Endothelial cell of umbilical vein (primary cell): ENCODE data around the gene SKAP1. TPM values are rescaled to one million over a fixed set of nuclear protein-coding genes. Genes with fewer than 3 reads are reported as not detected.
"Not testable (repeated sequence)": the region's sequence is repeated elsewhere in the genome, so short reads cannot be mapped to it uniquely, and the experiment has no call there.

Experiments used
- BruUV-seq: library from RNA; stranded (reverse); fragments of 400-500 nt; replicated peaks from 2 replicates; lab custom pipeline; 2021; lab: Mats Ljungman, UMichigan
- CTCF ChIA-PET: fragments of 300-600, 350-600 bp; sonication (Branson Sonifier 250); formaldehyde crosslinking; loops from one replicate; lab custom pipeline; 2021; ENCODE audit warnings: antibody characterized with exemption, inconsistent platforms; lab: Charles Lee
- POLR2A ChIA-PET: fragments of 300-600, 350-600 bp; sonication (Branson Sonifier 250); formaldehyde crosslinking; loops from one replicate; lab custom pipeline; 2021; ENCODE audit warnings: antibody characterized with exemption, inconsistent platforms; lab: Charles Lee
- DNase-seq: peaks from one replicate; pipeline ENCODE4 v3.0.0-alpha.2; 2011; ENCODE audit warnings: low read depth, low spot score
- FAIRE-seq: peaks from 2 replicates; lab custom pipeline; 2011; peaks lifted over from hg19 to GRCh38; lab: Jason Lieb, UNC
- H2AFZ ChIP-seq: 2 replicates; pipeline ENCODE4 v1.6.0; 2012; ENCODE audit warnings: low read depth, low read length, control low read depth, inconsistent platforms
- H3K27ac ChIP-seq: 2 replicates; pipeline ENCODE4 v1.5.1; 2011; ENCODE audit warnings: low read depth, mild to moderate bottlenecking, control low read depth, low read length, moderate library complexity; ENCODE audit not compliant: insufficient read depth
- H3K27me3 ChIP-seq, 2 experiments: 2 replicates each; pipeline versions ENCODE4 v1.6.0 to v1.6.1; 2011; ENCODE audit warnings: low read length in 2 of 2, mixed read lengths in 1 of 2; ENCODE audit not compliant: control insufficient read depth in 2 of 2, insufficient read depth in 2 of 2
- H3K36me3 ChIP-seq, 2 experiments: 2 replicates in 1 of 2; 3 replicates in 1 of 2; pipeline ENCODE4 v1.5.1; 2011; ENCODE audit warnings: low read length in 2 of 2, mild to moderate bottlenecking in 1 of 2, moderate library complexity in 1 of 2; ENCODE audit not compliant: control insufficient read depth in 2 of 2, insufficient read depth in 2 of 2; ENCODE audit errors: extremely low read depth in 1 of 2
- H3K4me1 ChIP-seq: 3 replicates; pipeline ENCODE4 v1.5.1; 2011; ENCODE audit warnings: mild to moderate bottlenecking, low read length; ENCODE audit not compliant: control insufficient read depth, insufficient read depth; ENCODE audit errors: extremely low read depth
- H3K4me2 ChIP-seq: 2 replicates; pipeline ENCODE4 v1.6.1; 2011; ENCODE audit warnings: low read length, control low read depth, mixed read lengths; ENCODE audit not compliant: insufficient read depth
- H3K4me3 ChIP-seq, 3 experiments: fragments of 200-600 bp in 1 of 3; sonication (generic), shearing (Covaris generic) in 1 of 3; replicated peaks in 1 of 3; 2 replicates each; pipeline ENCODE4 v1.5.1; 2011 to 2016; ENCODE audit warnings: control low read depth in 3 of 3, low read length in 3 of 3, mild to moderate bottlenecking in 2 of 3, inconsistent platforms in 1 of 3, low read depth in 1 of 3, moderate library complexity in 1 of 3; ENCODE audit not compliant: insufficient read depth in 1 of 3
- H3K79me2 ChIP-seq: 2 replicates; pipeline ENCODE4 v1.6.0; 2012; ENCODE audit warnings: low read length, inconsistent platforms; ENCODE audit not compliant: control insufficient read depth, insufficient read depth
- H3K9ac ChIP-seq: replicated peaks from 2 replicates; pipeline ENCODE3; 2011; ENCODE audit warnings: low read length, control low read depth; ENCODE audit not compliant: insufficient read depth; ENCODE audit errors: extremely low read depth
- H3K9me1 ChIP-seq: replicated peaks from 3 replicates; pipeline ENCODE4 v1.6.0; 2011; ENCODE audit warnings: mild to moderate bottlenecking, low read length; ENCODE audit not compliant: control insufficient read depth, insufficient read depth; ENCODE audit errors: extremely low read depth
- H3K9me3 ChIP-seq: replicated peaks from 2 replicates; pipeline ENCODE4 v1.5.1; 2012; ENCODE audit warnings: low read length, inconsistent platforms; ENCODE audit not compliant: control insufficient read depth, insufficient read depth
- H4K20me1 ChIP-seq: replicated peaks from 2 replicates; pipeline ENCODE3; 2011; ENCODE audit warnings: mild to moderate bottlenecking, low read length; ENCODE audit not compliant: control insufficient read depth, insufficient read depth; ENCODE audit errors: extremely low read depth
- GATA2 ChIP-seq: IDR thresholded peaks from 2 replicates; pipeline ENCODE4 v1.7.0; 2011; ENCODE audit warnings: low read depth, mild to moderate bottlenecking, moderate library complexity, mixed read lengths, low read length; ENCODE audit not compliant: insufficient read length, insufficient read depth
- POLR2A ChIP-seq: IDR thresholded peaks from 2 replicates; pipeline ENCODE4 v1.6.1; 2012; ENCODE audit warnings: low read depth, mild to moderate bottlenecking, control low read depth, low read length
- POLR2AphosphoS5 ChIP-seq: IDR thresholded peaks from 2 replicates; pipeline ENCODE4 v1.6.1; 2012; ENCODE audit warnings: low read depth, mild to moderate bottlenecking, control low read depth, low read length, moderate library complexity; ENCODE audit not compliant: insufficient read depth
- dilution Hi-C: fragments of 300-500 bp; cut with MboI; formaldehyde crosslinking; loops from one replicate; pipeline ENCODE4 v1.15.0; 2019; ENCODE audit warnings: low sequenced_read_pairs; ENCODE audit not compliant: extremely low pct_ligation_motif_present
- intact Hi-C: fragments of 100-400 bp; cut with micrococcal nuclease; formaldehyde crosslinking; loops from one replicate; pipeline ENCODE4 v1.10.0; 2022
- polyA plus RNA-seq, 4 experiments: library from polyadenylated mRNA; depleted of rRNA in 3 of 4; stranded (reverse) in 3 of 4; unstranded in 1 of 4; fragments of >200 nt; gene quantifications; 2 replicates each; pipeline versions ENCODE4 v1.2.1 to v1.2.3, GENCODE V29; 2011 to 2012; ENCODE audit warnings: missing spikeins in 1 of 4
- total RNA-seq: library from RNA; stranded (reverse); gene quantifications from 2 replicates; pipeline ENCODE4 v1.2.3, GENCODE V29; 2021
- TF ChIP-seq, protein P1 (sequence below), 2 donors: IDR thresholded peaks; 1 replicate in 1 of 2; 2 replicates in 1 of 2; pipeline ENCODE4 v1.5.1; 2011; ENCODE audit warnings: low read length in 2 of 2, mild to moderate bottlenecking in 2 of 2, moderate library complexity in 2 of 2, control low read depth in 1 of 2, inconsistent platforms in 1 of 2, low read depth in 1 of 2; ENCODE audit not compliant: insufficient read depth in 1 of 2; ENCODE audit errors: extremely low read depth in 1 of 2

The SKAP1 gene
- total and polyA plus RNA-seq, 2 donors (not counting 3 experiments of a cell fraction or from before 2014, with no cell fraction given), result 0.75 TPM; not detected in 1

DNA sequence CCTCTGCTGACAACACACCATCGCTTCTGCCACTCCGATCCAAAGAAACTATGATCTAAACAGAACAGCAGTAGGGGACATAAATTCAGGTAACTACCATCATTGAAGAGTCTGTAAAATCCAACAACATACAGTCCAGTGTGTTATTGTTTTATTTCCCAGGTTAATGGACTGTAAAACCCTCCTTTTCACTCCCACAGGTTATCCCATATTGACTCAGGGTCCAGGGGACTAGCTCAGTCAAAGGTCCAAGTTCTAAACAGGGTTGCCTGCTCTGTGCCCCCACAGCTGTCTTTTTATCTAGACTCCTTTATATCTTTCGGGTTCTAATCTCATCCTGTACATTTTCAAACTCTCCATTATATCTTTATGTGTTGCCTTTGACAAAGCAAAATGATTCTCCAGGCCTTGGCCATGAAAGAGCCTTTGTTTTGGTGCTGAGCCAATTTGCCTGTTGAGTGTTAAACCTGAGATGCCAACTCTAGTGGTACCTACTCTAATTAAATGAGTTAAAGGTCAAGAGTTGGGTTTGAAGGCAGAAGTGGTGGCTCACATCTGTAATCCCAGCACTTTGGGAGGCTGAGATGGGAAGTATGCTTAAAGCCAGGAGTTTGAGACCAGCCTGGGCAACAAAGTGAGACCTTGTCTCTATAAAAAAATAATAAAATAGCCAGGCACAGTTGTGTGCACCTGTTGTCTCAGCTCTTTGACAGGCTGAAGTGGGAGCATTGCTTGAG, 242.0 kb downstream of the SKAP1 start:
- POLR2A ChIA-PET, result no interaction called here
- intact Hi-C loops, result no loop called here
- Histone ChIP-seq H3K4me2 (no peak overlapping the region), H3K9ac (no peak overlapping the region), H3K27ac (no peak overlapping the region), H3K9me3 (no peaks in the 10 kb centered on the region), H2AFZ (no peak overlapping the region), H3K4me1 (no peaks in the 10 kb centered on the region), H4K20me1 (no peaks in the 10 kb centered on the region), H3K9me1 (no peaks in the 10 kb centered on the region), H3K36me3 (no peaks in the 10 kb centered on the region), H3K79me2 (no peaks in the 10 kb centered on the region), H3K27me3 (peaks cover 6 to 7% of the 10 kb centered on the region in 2 experiments), H3K4me3 (no peak overlapping the region)
- TF ChIP-seq POLR2AphosphoS5 (no peak), POLR2A (no peak), GATA2 (no peak)
- TF ChIP-seq, protein P1, sequence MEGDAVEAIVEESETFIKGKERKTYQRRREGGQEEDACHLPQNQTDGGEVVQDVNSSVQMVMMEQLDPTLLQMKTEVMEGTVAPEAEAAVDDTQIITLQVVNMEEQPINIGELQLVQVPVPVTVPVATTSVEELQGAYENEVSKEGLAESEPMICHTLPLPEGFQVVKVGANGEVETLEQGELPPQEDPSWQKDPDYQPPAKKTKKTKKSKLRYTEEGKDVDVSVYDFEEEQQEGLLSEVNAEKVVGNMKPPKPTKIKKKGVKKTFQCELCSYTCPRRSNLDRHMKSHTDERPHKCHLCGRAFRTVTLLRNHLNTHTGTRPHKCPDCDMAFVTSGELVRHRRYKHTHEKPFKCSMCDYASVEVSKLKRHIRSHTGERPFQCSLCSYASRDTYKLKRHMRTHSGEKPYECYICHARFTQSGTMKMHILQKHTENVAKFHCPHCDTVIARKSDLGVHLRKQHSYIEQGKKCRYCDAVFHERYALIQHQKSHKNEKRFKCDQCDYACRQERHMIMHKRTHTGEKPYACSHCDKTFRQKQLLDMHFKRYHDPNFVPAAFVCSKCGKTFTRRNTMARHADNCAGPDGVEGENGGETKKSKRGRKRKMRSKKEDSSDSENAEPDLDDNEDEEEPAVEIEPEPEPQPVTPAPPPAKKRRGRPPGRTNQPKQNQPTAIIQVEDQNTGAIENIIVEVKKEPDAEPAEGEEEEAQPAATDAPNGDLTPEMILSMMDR (IDR thresholded peaks at IDR 0.05; ENCODE audit: extremely low read depth in 1 of 2, insufficient read depth in 1 of 2, low read depth in 1 of 2, low read length in 2 of 2), result no peak
- dilution Hi-C loops, result no loop called here
- FAIRE-seq, result no peak
- CTCF ChIA-PET, result no interaction called here
- no peak for DNase-seq
- BruUV-seq, result no TSS peak

- H3K4me1 ChIP-seq, H3K27me3 ChIP-seq, H3K9ac ChIP-seq, POLR2A ChIA-PET, H2AFZ ChIP-seq, H3K36me3 ChIP-seq, H3K9me3 ChIP-seq, H3K27ac ChIP-seq, CTCF ChIA-PET, H3K4me3 ChIP-seq, FAIRE-seq, DNase-seq, intact Hi-C loops, H3K4me2 ChIP-seq, dilution Hi-C loops, H3K9me1 ChIP-seq, H3K79me2 ChIP-seq, BruUV-seq, H4K20me1 ChIP-seq: not testable (repeated sequence)
Observed at GRCh38 chr17:48186317-48186716, 243.7 kb downstream of the SKAP1 start.
